HCT116 (cell line): Measurements from ENCODE around the gene HDHD5. TPM values are rescaled to one million over a fixed set of nuclear protein-coding genes. Genes with fewer than 3 reads are reported as not detected.

ENCODE experiments used
- ATAC-seq: fragments of 200-7000 bp; cut with Tn5 transposase; 2 replicates; pipeline ENCODE4 v1.9.1; 2020; ENCODE audit warnings: mild to moderate bottlenecking, moderate library complexity
- BruUV-seq: library from RNA; stranded (reverse); fragments of 400-500 nt; replicated peaks from 2 replicates; lab custom pipeline; 2021; lab: Mats Ljungman, UMichigan
- CTCF ChIA-PET: fragments of 300-600 bp; sonication (Branson Sonifier 250); formaldehyde crosslinking; loops from one replicate; lab custom pipeline; 2021; ENCODE audit warnings: antibody characterized with exemption; lab: Charles Lee
- POLR2A ChIA-PET: fragments of 300-600, 350-600 bp; sonication (Branson Sonifier 250); formaldehyde crosslinking; loops from one replicate; lab custom pipeline; 2021; ENCODE audit warnings: antibody characterized with exemption; lab: Charles Lee
- RAD21 ChIA-PET, 2 experiments: fragments of 300-600 bp; sonication (Branson Sonifier 250); formaldehyde crosslinking; loops; one replicate each; lab custom pipeline; 2023; ENCODE audit warnings: low total read pairs in 2 of 2; ENCODE audit not compliant: uncharacterized antibody in 2 of 2, unreplicated experiment in 2 of 2, low non-redundant PET in 1 of 2; lab: Charles Lee
- DNase-seq: peaks from one replicate; pipeline ENCODE4 v3.0.0-alpha.2; 2010; ENCODE audit warnings: low read depth, low spot score
- H2AFZ ChIP-seq: fragments of 200-600 bp; shearing (Covaris generic), sonication (generic); 2 replicates; pipeline ENCODE4 v1.6.1; 2017; ENCODE audit warnings: low read depth, mixed run types, mixed read lengths, antibody characterized with exemption, low read length; ENCODE audit not compliant: poor library complexity, severe bottlenecking
- H3K27ac ChIP-seq: 2 replicates; pipeline ENCODE4 v1.5.1; 2012; ENCODE audit warnings: low read depth, low read length
- H3K27me3 ChIP-seq: fragments of 200-600 bp; sonication (generic); 2 replicates; pipeline ENCODE4 v1.6.1; 2016; ENCODE audit warnings: mixed run types, low read length, mixed read lengths; ENCODE audit not compliant: insufficient read depth
- H3K36me3 ChIP-seq, 2 experiments: fragments of 200-500 bp in 1 of 2; fragments of 200-600 bp in 1 of 2; sonication (Bioruptor generic) in 1 of 2; sonication (generic) in 1 of 2; 2 replicates each; pipeline versions ENCODE4 v1.5.1 to v1.6.1; 2014 to 2016; ENCODE audit warnings: low read length in 2 of 2, inconsistent platforms in 1 of 2, mixed read lengths in 1 of 2, mixed run types in 1 of 2; ENCODE audit not compliant: insufficient read depth in 2 of 2, control insufficient read depth in 1 of 2
- H3K4me1 ChIP-seq, 2 experiments: fragments of 200-600 bp in 1 of 2; sonication (generic) in 1 of 2; 2 replicates each; pipeline versions ENCODE4 v1.5.1 to v1.6.1; 2012 to 2017; ENCODE audit warnings: low read length in 2 of 2, inconsistent platforms in 1 of 2, mild to moderate bottlenecking in 1 of 2, mixed read lengths in 1 of 2, mixed run types in 1 of 2, moderate library complexity in 1 of 2; ENCODE audit not compliant: insufficient read depth in 2 of 2, control insufficient read depth in 1 of 2
- H3K4me2 ChIP-seq: fragments of 200-600 bp; sonication (generic); 2 replicates; pipeline ENCODE4 v1.6.1; 2017; ENCODE audit warnings: mixed run types, low read length, mixed read lengths
- H3K4me3 ChIP-seq, 2 experiments: fragments of 200-600 bp in 1 of 2; sonication (generic) in 1 of 2; replicated peaks in 1 of 2; 2 replicates each; pipeline ENCODE4 v1.5.1; 2011 to 2016; ENCODE audit warnings: low read length in 2 of 2, control low read depth in 1 of 2, low read depth in 1 of 2, mild to moderate bottlenecking in 1 of 2, mixed read lengths in 1 of 2, mixed run types in 1 of 2
- H3K79me2 ChIP-seq: fragments of 200-600 bp; sonication (generic); 2 replicates; pipeline ENCODE4 v1.6.1; 2017; ENCODE audit warnings: mild to moderate bottlenecking, mixed run types, low read length, moderate library complexity, mixed read lengths; ENCODE audit not compliant: insufficient read depth
- H3K9ac ChIP-seq: fragments of 200-600 bp; sonication (generic); 2 replicates; pipeline ENCODE4 v1.6.1; 2016; ENCODE audit warnings: low read length, mixed read lengths
- H3K9me2 ChIP-seq: fragments of 200-600 bp; sonication (generic), shearing (Covaris generic); 2 replicates; pipeline ENCODE4 v1.6.1; 2017; ENCODE audit warnings: mixed run types, mild to moderate bottlenecking, moderate library complexity; ENCODE audit not compliant: insufficient read depth
- H3K9me3 ChIP-seq, 2 experiments: fragments of 200-500 bp in 1 of 2; fragments of 200-600 bp in 1 of 2; sonication (Bioruptor generic) in 1 of 2; sonication (generic) in 1 of 2; 2 replicates each; pipeline ENCODE4 v1.6.1; 2014 to 2017; ENCODE audit warnings: low read length in 2 of 2, mixed read lengths in 2 of 2, inconsistent platforms in 1 of 2, low read depth in 1 of 2, mild to moderate bottlenecking in 1 of 2, mixed run types in 1 of 2, moderate library complexity in 1 of 2; ENCODE audit not compliant: control insufficient read depth in 1 of 2, insufficient read depth in 1 of 2
- H4K20me1 ChIP-seq: fragments of 200-600 bp; sonication (generic), shearing (Covaris generic); 2 replicates; pipeline ENCODE4 v1.6.1; 2017; ENCODE audit warnings: mixed run types, mild to moderate bottlenecking, moderate library complexity; ENCODE audit not compliant: insufficient read depth
- ATF3 ChIP-seq: IDR thresholded peaks from 2 replicates; pipeline ENCODE4 v1.6.1; 2012
- EGR1 ChIP-seq: IDR thresholded peaks from 2 replicates; pipeline ENCODE4 v1.6.1; 2012; ENCODE audit warnings: low read depth
- ELF1 ChIP-seq: IDR thresholded peaks from 2 replicates; pipeline ENCODE4 v1.6.1; 2012; ENCODE audit warnings: low read depth, borderline replicate concordance
- JUND ChIP-seq: IDR thresholded peaks from 2 replicates; pipeline ENCODE4 v1.6.1; 2012
- POLR2AphosphoS5 ChIP-seq: IDR thresholded peaks from 2 replicates; pipeline ENCODE4 v1.6.1; 2011; ENCODE audit warnings: mild to moderate bottlenecking, low read depth, low read length, moderate library complexity
- REST ChIP-seq: IDR thresholded peaks from 2 replicates; pipeline ENCODE4 v1.6.1; 2012; ENCODE audit warnings: low read depth
- SIN3A ChIP-seq: IDR thresholded peaks from 2 replicates; pipeline ENCODE4 v1.6.1; 2012; ENCODE audit warnings: low read depth
- ZBTB33 ChIP-seq: IDR thresholded peaks from 2 replicates; pipeline ENCODE4 v1.6.1; 2011; ENCODE audit warnings: mild to moderate bottlenecking, low read length, moderate library complexity; ENCODE audit not compliant: insufficient replicate concordance; ENCODE audit errors: extremely low read depth
- intact Hi-C: fragments of 100-400 bp; cut with micrococcal nuclease; formaldehyde crosslinking; loops from 2 replicates; pipeline ENCODE4 v1.10.0; 2022
- total RNA-seq: library from RNA; stranded (reverse); gene quantifications from one replicate; pipeline ENCODE4 v1.2.1, GENCODE V29; 2021; ENCODE audit not compliant: unreplicated experiment

HDHD5 gene
- total RNA-seq, 1 experiment from 2014 or later = 70.1 TPM

GRCh38 chr22:17119481-17120202, 39.4 kb downstream of the HDHD5 start (continued):
- TF ChIP-seq REST = no peak
- no peak for TF ChIP-seq EGR1
- TF ChIP-seq JUND = no peak
- no peak for TF ChIP-seq ELF1
- no peak for TF ChIP-seq SIN3A
- no peak for TF ChIP-seq ZBTB33
- TF ChIP-seq ATF3 = no peak
- TF ChIP-seq, all 23 proteins: peak for 2

GRCh38 chr22:17118342-17118741, 40.7 kb downstream of the HDHD5 start:
- BruUV-seq = no TSS peak
- H2AFZ ChIP-seq = no peak overlapping the region
- H4K20me1 ChIP-seq = no peaks in the 10 kb centered on the region
- H3K9ac ChIP-seq = no peak overlapping the region
- ChIA-PET CTCF (no interaction called here), RAD21 (no interaction called here), POLR2A (no interaction called here)
- H3K9me2 ChIP-seq = no peaks in the 10 kb centered on the region
- no peak overlapping the region for H3K4me2 ChIP-seq
- H3K27ac ChIP-seq = no peak overlapping the region
- H3K9me3 ChIP-seq = no peaks in the 10 kb centered on the region
- H3K79me2 ChIP-seq = no peaks in the 10 kb centered on the region
- H3K27me3 ChIP-seq = no peaks in the 10 kb centered on the region
- ATAC-seq = no peak
- H3K36me3 ChIP-seq = no peaks in the 10 kb centered on the region
- no peak for DNase-seq
- intact Hi-C loops = no loop called here
- no peak for TF ChIP-seq REST
- no peak for TF ChIP-seq ELF1
- no peak for TF ChIP-seq POLR2AphosphoS5
- no peak overlapping the region for H3K4me3 ChIP-seq
- H3K4me1 ChIP-seq = no peaks in the 10 kb centered on the region
